GM13977 (cell line): ENCODE measurements around the gene PHLDB1.

ENCODE experiments used
- DNase-seq: peaks from one replicate; pipeline ENCODE4 v3.0.0; 2012; ENCODE audit warnings: low spot score
- CTCF ChIP-seq: IDR thresholded peaks from 2 replicates; pipeline ENCODE4 v1.5.1; 2012; ENCODE audit warnings: mild to moderate bottlenecking, control low read depth; ENCODE audit not compliant: insufficient read depth; ENCODE audit errors: extremely low read depth, missing control alignments
- in situ Hi-C: fragments of 300-500 bp; cut with MboI; formaldehyde crosslinking; loops from one replicate; pipeline ENCODE4 v1.12.0; 2022; ENCODE audit warnings: low sequenced_read_pairs, low pct_unique_long_range_greater_than_20kb, mixed read lengths, inconsistent platforms; ENCODE audit not compliant: unreplicated experiment

PHLDB1 gene

GRCh38 chr11:118645066-118645715, 37.8 kb downstream of the PHLDB1 start:
- TF ChIP-seq CTCF: no peak
- no peak for DNase-seq
- in situ Hi-C loops: no loop called here

- TF ChIP-seq CTCF: no peak
- in situ Hi-C loops: no loop called here
- DNase-seq: no peak
These were observed 39.0 kb downstream of the PHLDB1 start for GRCh38 chr11:118646393-118646792.

- DNase-seq: no peak
- in situ Hi-C loops: no loop called here
- no peak for TF ChIP-seq CTCF
These were observed 40.9 kb downstream of the PHLDB1 start for GRCh38 chr11:118648291-118648690.

- TF ChIP-seq CTCF: no peak
- DNase-seq: no peak
- in situ Hi-C loops: no loop called here
These were observed 42.5 kb downstream of the PHLDB1 start for GRCh38 chr11:118649941-118650340.

- TF ChIP-seq CTCF: no peak
- in situ Hi-C loops: no loop called here
- DNase-seq: no peak
These were observed 43.0 kb downstream of the PHLDB1 start for GRCh38 chr11:118650366-118650765.

- in situ Hi-C loops: no loop called here
These were observed 44.4 kb downstream of the PHLDB1 start for GRCh38 chr11:118651820-118652219.

More at GRCh38 chr11:118651820-118652219, 44.4 kb downstream of the PHLDB1 start:
- no peak for DNase-seq
- no peak for TF ChIP-seq CTCF
